Endodermal cell (in vitro differentiated cells): Measurements from ENCODE around the gene CBLC. TPM values are rescaled to one million over a fixed set of nuclear protein-coding genes. Genes with fewer than 3 reads are reported as not detected.

ENCODE experiments used
- DNase-seq: peaks from one replicate; pipeline ENCODE4 v3.0.0-alpha.2; 2017
- H3K27ac ChIP-seq: 2 replicates; pipeline ENCODE4 v1.5.1; 2013; ENCODE audit warnings: mild to moderate bottlenecking, low read depth, low read length, moderate library complexity
- H3K27me3 ChIP-seq: 2 replicates; pipeline ENCODE4 v1.6.1; 2013; ENCODE audit warnings: mild to moderate bottlenecking, low read length, moderate library complexity; ENCODE audit not compliant: insufficient read depth, control insufficient read depth, poor library complexity, severe bottlenecking
- H3K36me3 ChIP-seq: 2 replicates; pipeline ENCODE4 v1.7.0; 2013; ENCODE audit warnings: mild to moderate bottlenecking, low read length, moderate library complexity; ENCODE audit not compliant: control insufficient read depth, insufficient read depth
- H3K4me1 ChIP-seq: one replicate; pipeline ENCODE4 v1.7.0; 2013; ENCODE audit warnings: low read length; ENCODE audit not compliant: control insufficient read depth, insufficient read depth
- H3K4me3 ChIP-seq: 2 replicates; pipeline ENCODE4 v1.5.1; 2013; ENCODE audit warnings: mild to moderate bottlenecking, low read length, moderate library complexity
- H3K9ac ChIP-seq: 2 replicates; pipeline ENCODE4 v1.6.1; 2013; ENCODE audit warnings: mild to moderate bottlenecking, low read length, moderate library complexity; ENCODE audit not compliant: poor library complexity, severe bottlenecking; ENCODE audit errors: extremely low read depth
- H3K9me3 ChIP-seq: 2 replicates; pipeline ENCODE4 v1.6.1; 2013; ENCODE audit warnings: mild to moderate bottlenecking, low read length, moderate library complexity; ENCODE audit not compliant: control insufficient read depth
- H3K27ac Mint-ChIP-seq: 2 replicates; pipeline ENCODE4 v1.8.0; 2020; ENCODE audit warnings: mixed read lengths
- H3K27me3 Mint-ChIP-seq: 2 replicates; pipeline ENCODE4 v1.8.0; 2021; ENCODE audit warnings: mild to moderate bottlenecking, mixed read lengths; ENCODE audit not compliant: insufficient read depth
- H3K36me3 Mint-ChIP-seq: 2 replicates; pipeline ENCODE4 v1.8.0; 2020; ENCODE audit warnings: low read depth, mixed read lengths
- H3K4me1 Mint-ChIP-seq: 2 replicates; pipeline ENCODE4 v1.8.0; 2020; ENCODE audit warnings: mixed read lengths
- H3K4me3 Mint-ChIP-seq: 2 replicates; pipeline ENCODE4 v1.8.0; 2020; ENCODE audit warnings: mild to moderate bottlenecking, moderate library complexity, mixed read lengths
- H3K9me3 Mint-ChIP-seq: 2 replicates; pipeline ENCODE4 v1.8.0; 2020; ENCODE audit warnings: mild to moderate bottlenecking, mixed read lengths
- WGBS, 2 experiments: methylation state at CpG; one replicate each; pipeline versions ENCODE4 v1.1.5 to v1.1.7; 2013; ENCODE audit warnings: missing lambda C conversion rate in 2 of 2, mixed read lengths in 1 of 2; ENCODE audit not compliant: insufficient coverage in 1 of 2, insufficient read length in 1 of 2; 5-methylcytosine and 5-hydroxymethylcytosine counted together
- total RNA-seq, 2 donors: library from RNA; stranded (reverse); fragmentation: NEBNext Ultra II Directional in 1 of 2; extraction: Animal tissue kit (Norgen Biotek cat#: 25700) in 1 of 2; gene quantifications; 2 replicates in 1 of 2; 3 replicates in 1 of 2; pipeline ENCODE4 v1.2.1, GENCODE V29; 2021
- TF ChIP-seq, protein P1 (sequence below): fragments of 200-600 bp; sonication (generic); conservative IDR thresholded peaks from 2 replicates; pipeline ENCODE4 v1.5.0; 2021; ENCODE audit warnings: antibody characterized with exemption, mild to moderate bottlenecking

CBLC gene
- total RNA-seq, 2 donors from 2014 or later: 6.6 to 15.5 TPM

DNA sequence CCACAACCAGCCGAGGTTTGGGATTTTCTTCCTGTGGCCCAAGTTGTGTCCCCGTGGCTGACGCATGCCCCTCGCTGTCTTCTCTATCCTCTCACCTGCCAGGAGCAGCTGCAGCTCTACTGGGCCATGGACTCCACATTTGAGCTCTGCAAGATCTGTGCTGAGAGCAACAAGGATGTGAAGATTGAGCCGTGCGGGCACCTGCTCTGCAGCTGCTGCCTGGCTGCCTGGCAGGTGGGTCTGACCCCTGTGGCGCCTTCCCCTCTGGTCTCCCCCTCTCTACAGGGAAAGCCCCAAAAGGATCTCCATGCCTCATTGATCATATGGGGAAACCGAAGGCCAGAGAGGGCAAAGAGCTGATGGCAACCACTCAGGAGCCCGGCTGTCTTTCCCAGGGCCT lies 14.6 kb downstream of the CBLC start:
- H3K36me3 Mint-ChIP-seq: peaks cover 15% of the 10 kb centered on the region

DNA sequence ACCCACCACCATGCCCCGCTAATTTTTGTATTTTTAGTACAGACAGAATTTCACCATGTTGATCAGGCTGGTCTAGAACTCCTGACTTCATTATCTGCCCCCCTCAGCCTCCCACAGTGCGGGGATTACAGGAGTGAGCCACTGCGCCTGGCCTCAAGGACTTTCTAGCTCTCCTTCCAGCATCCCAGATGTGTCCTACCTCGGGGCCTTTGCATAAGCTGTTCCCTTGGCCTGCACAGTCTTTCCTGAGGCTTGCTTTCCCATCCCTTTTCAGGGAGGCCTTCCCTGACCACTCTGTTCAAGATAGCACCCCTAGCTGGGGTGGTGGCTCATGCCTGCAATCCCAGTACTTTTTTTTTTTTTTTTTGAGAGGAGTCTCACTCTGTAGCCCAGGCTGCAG lies 16.9 kb downstream of the CBLC start:
- no peak overlapping the region for H3K4me3 ChIP-seq
- H3K36me3 ChIP-seq: no peaks in the 10 kb centered on the region
- Mint-ChIP-seq H3K4me3 (no peak overlapping the region), H3K27ac (no peak overlapping the region), H3K27me3 (no peaks in the 10 kb centered on the region), H3K4me1 (peaks cover 19% of the 10 kb centered on the region), H3K9me3 (peaks cover 1% of the 10 kb centered on the region), H3K36me3 (peaks cover 20% of the 10 kb centered on the region)
- H3K4me1 ChIP-seq: no peaks in the 10 kb centered on the region
- H3K27ac ChIP-seq: no peak overlapping the region
- DNase-seq: no peak
- H3K9me3 ChIP-seq: no peaks in the 10 kb centered on the region
- WGBS, 2 experiments: 95 to 100% methylated on average over 2 to 4 of the region's 4 CpGs
- no peak overlapping the region for H3K9ac ChIP-seq
- H3K27me3 ChIP-seq: no peaks in the 10 kb centered on the region
- TF ChIP-seq, protein P1, sequence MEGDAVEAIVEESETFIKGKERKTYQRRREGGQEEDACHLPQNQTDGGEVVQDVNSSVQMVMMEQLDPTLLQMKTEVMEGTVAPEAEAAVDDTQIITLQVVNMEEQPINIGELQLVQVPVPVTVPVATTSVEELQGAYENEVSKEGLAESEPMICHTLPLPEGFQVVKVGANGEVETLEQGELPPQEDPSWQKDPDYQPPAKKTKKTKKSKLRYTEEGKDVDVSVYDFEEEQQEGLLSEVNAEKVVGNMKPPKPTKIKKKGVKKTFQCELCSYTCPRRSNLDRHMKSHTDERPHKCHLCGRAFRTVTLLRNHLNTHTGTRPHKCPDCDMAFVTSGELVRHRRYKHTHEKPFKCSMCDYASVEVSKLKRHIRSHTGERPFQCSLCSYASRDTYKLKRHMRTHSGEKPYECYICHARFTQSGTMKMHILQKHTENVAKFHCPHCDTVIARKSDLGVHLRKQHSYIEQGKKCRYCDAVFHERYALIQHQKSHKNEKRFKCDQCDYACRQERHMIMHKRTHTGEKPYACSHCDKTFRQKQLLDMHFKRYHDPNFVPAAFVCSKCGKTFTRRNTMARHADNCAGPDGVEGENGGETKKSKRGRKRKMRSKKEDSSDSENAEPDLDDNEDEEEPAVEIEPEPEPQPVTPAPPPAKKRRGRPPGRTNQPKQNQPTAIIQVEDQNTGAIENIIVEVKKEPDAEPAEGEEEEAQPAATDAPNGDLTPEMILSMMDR: no peak

More for the DNA sequence above, 14.6 kb downstream of the CBLC start:
- Histone ChIP-seq H3K27me3 (no peaks in the 10 kb centered on the region), H3K36me3 (no peaks in the 10 kb centered on the region), H3K9ac (no peak overlapping the region), H3K9me3 (no peaks in the 10 kb centered on the region), H3K27ac (no peak overlapping the region), H3K4me3 (no peak overlapping the region), H3K4me1 (no peaks in the 10 kb centered on the region)
- Mint-ChIP-seq H3K27ac (no peak overlapping the region), H3K9me3 (peaks cover 1% of the 10 kb centered on the region), H3K4me3 (no peak overlapping the region), H3K4me1 (peaks cover 15% of the 10 kb centered on the region), H3K27me3 (no peaks in the 10 kb centered on the region)
- TF ChIP-seq, protein P1: no peak
- no peak for DNase-seq
- 89 to 90% methylated on average over 8 to 9 of the region's 9 CpGs for WGBS, 2 experiments

DNA sequence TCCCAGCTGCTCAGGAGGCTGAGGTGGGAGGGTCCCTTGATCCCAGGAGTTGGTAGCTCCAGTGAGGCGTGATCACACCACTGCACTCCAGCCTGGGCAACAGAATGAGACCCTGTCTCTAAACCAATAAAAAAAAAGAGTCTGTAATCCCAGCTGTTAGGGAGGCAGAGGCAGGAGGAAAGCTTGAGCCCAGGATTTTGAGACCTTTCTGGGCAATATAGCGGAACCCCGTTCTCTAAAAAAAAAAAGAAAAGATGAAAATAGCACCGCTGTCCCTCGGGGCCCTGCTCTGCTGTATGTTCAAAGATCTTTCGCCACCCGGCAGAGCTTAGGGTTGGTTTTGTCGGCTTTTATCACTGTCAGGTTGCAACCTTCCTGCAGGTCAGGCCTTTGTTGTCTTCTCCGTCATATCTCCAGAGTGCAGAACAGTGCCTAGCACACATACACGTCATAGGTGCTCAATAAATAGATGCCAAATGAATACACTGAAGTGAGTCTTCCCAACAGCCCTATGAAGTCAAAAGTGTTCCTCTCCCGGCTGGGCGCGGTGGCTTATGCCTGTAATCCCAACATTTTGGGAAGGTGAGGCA lies 17.8 kb downstream of the CBLC start:
- no peak for DNase-seq
- Histone ChIP-seq H3K4me1 (no peaks in the 10 kb centered on the region), H3K9me3 (no peaks in the 10 kb centered on the region), H3K9ac (no peak overlapping the region), H3K36me3 (no peaks in the 10 kb centered on the region), H3K4me3 (no peak overlapping the region), H3K27me3 (no peaks in the 10 kb centered on the region), H3K27ac (no peak overlapping the region)
- Mint-ChIP-seq H3K27me3 (no peaks in the 10 kb centered on the region), H3K36me3 (peaks cover 18% of the 10 kb centered on the region), H3K27ac (peak overlapping the region; percentile 29), H3K4me1 (peaks cover 25% of the 10 kb centered on the region), H3K4me3 (no peak overlapping the region), H3K9me3 (peaks cover 1% of the 10 kb centered on the region)
- TF ChIP-seq, protein P1: no peak
- WGBS, 2 experiments: 96 to 98% methylated on average over 12 to 13 of the region's 13 CpGs
